Osteoblast (primary cell): ENCODE results near the gene HCN3. TPM values are rescaled to one million over a fixed set of nuclear protein-coding genes. Genes with fewer than 3 reads are reported as not detected.

Experiments used
- DNase-seq: peaks from one replicate; pipeline ENCODE4 v3.0.0; 2011; ENCODE audit warnings: low spot score, mixed read lengths; ENCODE audit not compliant: insufficient read length; ENCODE audit errors: missing footprints
- H2AFZ ChIP-seq: 2 replicates; pipeline ENCODE4 v1.6.0; 2011; ENCODE audit warnings: mild to moderate bottlenecking, low read length
- H3K27ac ChIP-seq: 2 replicates; pipeline ENCODE4 v1.5.1; 2011; ENCODE audit warnings: mild to moderate bottlenecking, low read depth, low read length, moderate library complexity
- H3K27me3 ChIP-seq: 2 replicates; pipeline ENCODE4 v1.6.0; 2012; ENCODE audit warnings: mild to moderate bottlenecking, control low read depth, inconsistent platforms, low read length, moderate library complexity; ENCODE audit not compliant: insufficient read depth
- H3K36me3 ChIP-seq: 2 replicates; pipeline ENCODE4 v1.5.1; 2011; ENCODE audit warnings: mild to moderate bottlenecking, low read length, control low read depth, moderate library complexity; ENCODE audit not compliant: insufficient read depth
- H3K4me1 ChIP-seq: 2 replicates; pipeline ENCODE4 v1.5.1; 2011; ENCODE audit warnings: mild to moderate bottlenecking, low read length, control low read depth, moderate library complexity; ENCODE audit not compliant: insufficient read depth
- H3K4me2 ChIP-seq: 2 replicates; pipeline ENCODE4 v1.6.0; 2011; ENCODE audit warnings: mild to moderate bottlenecking, low read length; ENCODE audit not compliant: insufficient read depth
- H3K4me3 ChIP-seq: fragments of 200-600 bp; sonication (generic); 3 replicates; pipeline ENCODE4 v1.5.1; 2012; ENCODE audit warnings: mild to moderate bottlenecking, low read length, inconsistent platforms; ENCODE audit not compliant: insufficient read depth
- H3K79me2 ChIP-seq: 2 replicates; pipeline ENCODE4 v1.6.0; 2012; ENCODE audit warnings: mild to moderate bottlenecking, low read length, control low read depth, inconsistent platforms; ENCODE audit not compliant: insufficient read depth
- H3K9me3 ChIP-seq: 2 replicates; pipeline ENCODE4 v1.5.1; 2011; ENCODE audit warnings: low read depth, low read length, control low read depth
- H4K20me1 ChIP-seq: 2 replicates; pipeline ENCODE4 v1.6.0; 2012; ENCODE audit warnings: mild to moderate bottlenecking, low read length, control low read depth; ENCODE audit not compliant: insufficient read depth
- total RNA-seq: library from RNA; depleted of rRNA; stranded (reverse); fragments of >200 nt; gene quantifications from 2 replicates; pipeline ENCODE4 v1.2.3, GENCODE V29; 2012
- TF ChIP-seq, protein P1 (sequence below): IDR thresholded peaks from 2 replicates; pipeline ENCODE4 v1.5.1; 2011; ENCODE audit warnings: mild to moderate bottlenecking, low read depth, low read length, moderate library complexity; ENCODE audit errors: extremely low read depth

The HCN3 gene
- total RNA-seq, 1 donor, result 2.5 TPM

DNA sequence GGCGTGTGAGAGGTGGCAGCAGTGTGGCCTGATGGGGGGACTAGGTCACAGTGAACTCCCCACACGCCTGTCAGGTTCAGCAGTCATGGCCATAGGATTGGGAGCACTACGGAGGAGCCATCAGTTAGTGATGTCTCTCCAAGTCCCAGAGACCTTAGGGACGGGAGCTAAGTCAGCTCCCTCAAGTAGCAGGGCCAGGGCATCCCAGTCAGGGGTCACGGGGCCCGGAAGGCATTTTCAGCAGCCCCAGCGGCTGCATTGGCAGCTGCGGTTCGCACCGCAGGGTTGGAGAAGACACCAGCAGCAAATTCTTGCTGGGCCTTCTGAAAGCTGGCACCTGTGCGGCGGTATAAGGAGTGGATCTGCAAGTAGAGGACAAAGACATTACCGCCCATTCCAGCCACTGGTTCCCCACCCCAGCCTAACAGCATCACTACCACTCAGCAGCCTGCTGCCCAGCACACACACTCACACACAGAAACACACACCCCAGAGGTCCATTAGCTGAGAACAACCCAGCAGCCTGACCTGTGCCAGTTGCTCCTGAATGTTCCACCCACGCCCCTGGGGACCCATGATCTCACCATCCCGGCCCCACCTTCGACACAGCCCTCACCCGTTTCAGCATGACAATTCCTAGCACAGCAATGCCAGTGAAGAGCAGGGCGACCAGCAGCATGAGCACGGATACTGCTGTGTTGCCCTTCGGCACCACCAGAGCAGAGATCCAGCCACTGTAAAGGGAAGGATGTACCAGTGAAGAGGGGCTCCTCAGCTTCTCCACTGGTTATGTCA, 21.0 kb upstream of the HCN3 start:
- H3K79me2 ChIP-seq, result peaks cover 37% of the 10 kb centered on the region
- H3K9me3 ChIP-seq, result no peaks in the 10 kb centered on the region
- peak overlapping the region; percentile 90 for H3K4me2 ChIP-seq
- no peaks in the 10 kb centered on the region for H3K27me3 ChIP-seq
- H3K4me1 ChIP-seq, result peaks cover 31% of the 10 kb centered on the region
- peak; percentile 86 for DNase-seq
- peak overlapping the region; percentile 88 for H3K4me3 ChIP-seq
- peaks cover 38% of the 10 kb centered on the region for H3K36me3 ChIP-seq
- H3K27ac ChIP-seq, result peak overlapping the region; percentile 87
- TF ChIP-seq, protein P1, sequence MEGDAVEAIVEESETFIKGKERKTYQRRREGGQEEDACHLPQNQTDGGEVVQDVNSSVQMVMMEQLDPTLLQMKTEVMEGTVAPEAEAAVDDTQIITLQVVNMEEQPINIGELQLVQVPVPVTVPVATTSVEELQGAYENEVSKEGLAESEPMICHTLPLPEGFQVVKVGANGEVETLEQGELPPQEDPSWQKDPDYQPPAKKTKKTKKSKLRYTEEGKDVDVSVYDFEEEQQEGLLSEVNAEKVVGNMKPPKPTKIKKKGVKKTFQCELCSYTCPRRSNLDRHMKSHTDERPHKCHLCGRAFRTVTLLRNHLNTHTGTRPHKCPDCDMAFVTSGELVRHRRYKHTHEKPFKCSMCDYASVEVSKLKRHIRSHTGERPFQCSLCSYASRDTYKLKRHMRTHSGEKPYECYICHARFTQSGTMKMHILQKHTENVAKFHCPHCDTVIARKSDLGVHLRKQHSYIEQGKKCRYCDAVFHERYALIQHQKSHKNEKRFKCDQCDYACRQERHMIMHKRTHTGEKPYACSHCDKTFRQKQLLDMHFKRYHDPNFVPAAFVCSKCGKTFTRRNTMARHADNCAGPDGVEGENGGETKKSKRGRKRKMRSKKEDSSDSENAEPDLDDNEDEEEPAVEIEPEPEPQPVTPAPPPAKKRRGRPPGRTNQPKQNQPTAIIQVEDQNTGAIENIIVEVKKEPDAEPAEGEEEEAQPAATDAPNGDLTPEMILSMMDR, result no peak
- H4K20me1 ChIP-seq, result peaks cover 3% of the 10 kb centered on the region
- H2AFZ ChIP-seq, result peak overlapping the region; percentile 94

DNA sequence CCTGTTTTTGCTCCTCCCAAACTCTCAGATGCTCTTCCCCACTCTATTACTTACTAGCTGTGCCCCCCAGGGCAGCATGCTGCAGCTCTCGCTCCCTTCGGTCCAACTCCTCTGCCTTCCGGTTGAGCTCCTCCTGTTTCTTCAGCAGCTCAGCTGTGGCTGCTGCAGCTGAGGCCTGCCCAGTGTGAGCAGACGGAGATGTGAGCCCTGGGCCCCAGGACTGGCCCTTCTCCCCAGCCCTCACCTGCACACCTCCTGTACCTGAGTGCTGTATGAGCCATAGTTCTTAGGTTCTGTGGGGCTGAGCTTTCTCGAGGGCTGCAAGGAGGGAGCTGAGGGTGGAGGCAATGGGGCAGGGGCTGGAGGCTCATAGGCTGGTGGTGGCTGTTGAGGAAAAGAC, 17.0 kb upstream of the HCN3 start:
- peaks cover 25% of the 10 kb centered on the region for H3K79me2 ChIP-seq
- peaks cover 26% of the 10 kb centered on the region for H3K4me1 ChIP-seq
- H3K27ac ChIP-seq, result no peak overlapping the region
- H3K9me3 ChIP-seq, result no peaks in the 10 kb centered on the region
- TF ChIP-seq, protein P1, result no peak
- no peak overlapping the region for H3K4me2 ChIP-seq
- DNase-seq, result no peak
- H3K4me3 ChIP-seq, result no peak overlapping the region
- H3K36me3 ChIP-seq, result peaks cover 57% of the 10 kb centered on the region
- H2AFZ ChIP-seq, result no peak overlapping the region
- H3K27me3 ChIP-seq, result no peaks in the 10 kb centered on the region
- no peaks in the 10 kb centered on the region for H4K20me1 ChIP-seq

DNA sequence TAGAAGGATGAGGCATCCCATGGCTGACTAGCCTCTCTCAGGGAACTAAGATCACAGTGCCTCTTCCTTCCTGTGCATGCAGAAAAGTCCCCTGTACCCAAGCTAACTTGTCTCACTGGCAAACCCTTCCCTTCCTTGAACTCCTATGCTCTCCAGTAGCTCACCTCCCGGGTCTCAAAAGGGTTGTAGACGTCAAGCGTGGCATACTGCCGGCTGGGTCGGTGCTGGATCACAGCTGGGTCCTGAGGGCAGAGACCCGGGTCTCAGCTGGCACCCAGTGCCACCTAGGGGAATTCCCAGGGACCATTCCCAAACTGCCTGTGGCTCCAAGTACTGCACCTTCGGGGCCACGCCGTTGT, 15.8 kb upstream of the HCN3 start:
- H3K27me3 ChIP-seq, result no peaks in the 10 kb centered on the region
- peaks cover 18% of the 10 kb centered on the region for H3K4me1 ChIP-seq
- no peaks in the 10 kb centered on the region for H3K9me3 ChIP-seq
- H3K4me3 ChIP-seq, result peak overlapping the region; percentile 92
- H3K79me2 ChIP-seq, result peaks cover 25% of the 10 kb centered on the region
- H4K20me1 ChIP-seq, result no peaks in the 10 kb centered on the region
- DNase-seq, result peak; percentile 85
- H3K36me3 ChIP-seq, result peaks cover 66% of the 10 kb centered on the region
- H2AFZ ChIP-seq, result peak overlapping the region; percentile 79
- TF ChIP-seq, protein P1, result no peak
- peak overlapping the region; percentile 76 for H3K27ac ChIP-seq
- H3K4me2 ChIP-seq, result peak overlapping the region; percentile 96

DNA sequence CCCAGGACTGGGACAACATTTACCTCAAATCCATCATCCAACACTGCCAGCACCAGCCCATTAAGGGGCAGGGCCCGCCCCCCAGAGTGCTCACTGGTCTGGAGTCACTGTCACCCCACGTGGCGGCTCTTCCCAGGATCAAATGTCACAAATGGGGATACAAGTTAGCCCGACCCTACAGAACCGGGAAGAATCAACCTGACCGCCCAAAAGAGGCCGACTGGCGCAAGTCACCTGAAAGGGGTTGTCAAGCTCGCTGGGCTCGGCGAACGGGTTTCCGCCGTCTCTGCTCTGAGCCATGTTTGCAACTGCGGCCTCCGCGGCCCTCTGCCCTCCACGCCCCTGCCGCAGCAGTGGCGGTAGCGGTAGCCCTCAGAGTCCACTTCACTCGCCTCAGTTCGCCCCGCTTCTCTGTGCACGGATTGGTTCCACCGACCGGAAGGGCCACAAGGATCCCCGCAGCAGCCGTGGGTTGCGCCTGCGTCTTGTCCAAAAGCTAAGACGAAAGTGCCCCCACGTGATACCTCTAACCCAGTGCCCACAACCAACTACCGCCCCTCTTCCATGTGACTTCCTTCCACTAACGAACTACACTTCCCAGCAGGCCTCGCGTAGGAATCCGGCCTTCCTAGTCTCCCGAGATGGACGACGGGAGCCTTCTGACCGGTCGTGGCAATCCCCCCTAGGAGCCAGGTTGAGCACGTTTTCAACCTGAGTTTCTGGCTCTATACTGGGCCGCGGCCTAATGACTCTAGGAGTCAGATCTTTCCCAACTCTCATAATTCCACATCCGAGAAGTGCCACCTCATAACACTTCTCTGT, 15.2 kb upstream of the HCN3 start, which contains the start of gene SCAMP3:
Gene SCAMP3, minus strand, starts transcription at position 509 of the 822 bp plus-strand sequence. Its CDS starts 209 bp downstream, at position 300.
- H3K4me2 ChIP-seq, result peak within 1 kb of the TSS; percentile 96
- H3K4me1 ChIP-seq, result peaks cover 16% of the 10 kb centered on the region
- H3K27ac ChIP-seq, result peak within 1 kb of the TSS; percentile 76
- no peaks in the 10 kb centered on the region for H4K20me1 ChIP-seq
- peak within 1 kb of the TSS; percentile 92 for H3K4me3 ChIP-seq
- no peaks in the 10 kb centered on the region for H3K9me3 ChIP-seq
- no peaks in the 10 kb centered on the region for H3K27me3 ChIP-seq
- TF ChIP-seq, protein P1, result no peak
- peaks cover 25% of the 10 kb centered on the region for H3K79me2 ChIP-seq
- H3K36me3 ChIP-seq, result peaks cover 66% of the 10 kb centered on the region
- peak within 1 kb of the TSS; percentile 89 for H2AFZ ChIP-seq
- peak; percentile 99 for DNase-seq
